Suprapubic skin (tissue), 4 donors: ENCODE measurements around the gene NFIA. TPM values are rescaled to one million over a fixed set of nuclear protein-coding genes. Genes with fewer than 3 reads are reported as not detected.

Source experiments
- DNase-seq, 2 donors: peaks; one replicate each; pipeline ENCODE4 v3.0.0-alpha.2; 2019; ENCODE audit warnings: low spot score in 2 of 2
- H3K27ac ChIP-seq: fragments of 200-600 bp; sonication (generic); one replicate; pipeline ENCODE4 v1.5.1; 2019
- H3K27me3 ChIP-seq: fragments of 200-600 bp; sonication (generic); one replicate; pipeline ENCODE4 v1.5.1; 2019
- H3K36me3 ChIP-seq: fragments of 200-600 bp; sonication (generic); one replicate; pipeline ENCODE4 v1.5.1; 2019
- H3K4me1 ChIP-seq: fragments of 200-600 bp; sonication (generic); one replicate; pipeline ENCODE4 v1.5.1; 2019
- H3K4me3 ChIP-seq: fragments of 200-600 bp; sonication (generic); one replicate; pipeline ENCODE4 v1.5.1; 2019; ENCODE audit warnings: mild to moderate bottlenecking
- H3K9me3 ChIP-seq: fragments of 200-600 bp; sonication (generic); one replicate; pipeline ENCODE4 v1.5.1; 2019
- EP300 ChIP-seq: sonication (generic); formaldehyde crosslinking; IDR thresholded peaks from one replicate; pipeline ENCODE4 v1.6.1; 2017; ENCODE audit warnings: antibody characterized with exemption
- POLR2A ChIP-seq, 2 donors: fragments of 450-650 bp; IDR thresholded peaks; one replicate each; pipeline ENCODE4 v1.6.1; 2017; ENCODE audit warnings: antibody characterized with exemption in 2 of 2, mild to moderate bottlenecking in 2 of 2, moderate library complexity in 2 of 2
- POLR2AphosphoS5 ChIP-seq, 3 donors: sonication (generic); formaldehyde crosslinking; IDR thresholded peaks; one replicate each; pipeline ENCODE4 v1.6.1; 2017; ENCODE audit warnings: antibody characterized with exemption in 3 of 3
- WGBS: methylation state at CpG from one replicate; pipeline ENCODE4 v1.1.5; 2018; 5-methylcytosine and 5-hydroxymethylcytosine counted together
- total RNA-seq, 4 donors: library from RNA; depleted of rRNA; stranded (reverse); fragments of >200 nt; gene quantifications; one replicate each; pipeline ENCODE4 v1.1.0, GENCODE V29; 2016
- TF ChIP-seq, protein P1 (sequence below), 2 donors: fragments of 200-600 bp in 1 of 2; fragments of 450-650 bp in 1 of 2; sonication (generic) in 1 of 2; IDR thresholded peaks; one replicate each; pipeline ENCODE4 v1.5.1; 2016 to 2019; ENCODE audit warnings: antibody characterized with exemption in 2 of 2, mild to moderate bottlenecking in 1 of 2, moderate library complexity in 1 of 2

The NFIA gene
- total RNA-seq, 4 donors from 2014 or later = 30.1 to 54.2 (median 48.2) TPM

DNA sequence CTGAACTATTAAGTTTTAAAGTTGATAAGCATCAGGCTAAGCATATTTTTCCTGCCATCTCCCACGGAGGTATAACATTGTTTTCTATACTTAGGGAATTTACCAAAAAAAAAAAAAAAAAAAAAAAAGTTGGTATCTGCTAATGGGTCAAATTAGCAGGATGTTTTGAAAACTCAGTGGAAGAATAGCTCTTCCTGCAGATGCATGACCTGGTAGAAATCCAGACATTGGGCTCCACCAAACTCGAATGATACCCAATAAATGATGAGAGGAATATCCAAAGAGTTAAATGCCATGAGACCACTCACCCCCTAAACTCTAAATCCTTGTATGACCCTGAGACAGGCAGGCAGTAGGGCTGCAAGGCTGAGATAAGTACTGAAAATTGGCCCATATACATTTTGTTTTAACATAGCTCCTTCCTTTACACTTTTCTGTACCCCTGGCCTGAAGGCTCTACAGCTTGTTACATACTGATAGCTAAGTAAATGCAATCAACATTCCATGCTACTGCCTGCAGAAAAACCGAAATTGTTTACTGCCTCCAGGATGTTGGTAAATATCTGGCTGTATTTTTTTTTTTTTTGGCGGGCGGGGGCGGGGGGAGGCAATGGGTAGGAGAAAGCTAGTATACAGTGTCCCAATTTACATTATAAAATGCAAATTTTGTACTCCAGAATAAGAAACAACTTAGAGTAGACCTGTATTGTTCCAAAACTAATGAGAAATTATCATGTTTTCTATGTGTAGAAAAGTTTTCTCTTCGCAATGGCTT, 57.6 kb downstream of the NFIA start:
- 58% methylated on average over 7 of the region's 7 CpGs for WGBS
- Histone ChIP-seq H3K27me3 (no peaks in the 10 kb centered on the region), H3K4me1 (peaks cover 57% of the 10 kb centered on the region), H3K27ac (no peak overlapping the region), H3K36me3 (no peaks in the 10 kb centered on the region), H3K4me3 (no peak overlapping the region), H3K9me3 (no peaks in the 10 kb centered on the region)
- no peak for TF ChIP-seq POLR2A (IDR thresholded peaks at IDR 0.05)
- TF ChIP-seq, protein P1, sequence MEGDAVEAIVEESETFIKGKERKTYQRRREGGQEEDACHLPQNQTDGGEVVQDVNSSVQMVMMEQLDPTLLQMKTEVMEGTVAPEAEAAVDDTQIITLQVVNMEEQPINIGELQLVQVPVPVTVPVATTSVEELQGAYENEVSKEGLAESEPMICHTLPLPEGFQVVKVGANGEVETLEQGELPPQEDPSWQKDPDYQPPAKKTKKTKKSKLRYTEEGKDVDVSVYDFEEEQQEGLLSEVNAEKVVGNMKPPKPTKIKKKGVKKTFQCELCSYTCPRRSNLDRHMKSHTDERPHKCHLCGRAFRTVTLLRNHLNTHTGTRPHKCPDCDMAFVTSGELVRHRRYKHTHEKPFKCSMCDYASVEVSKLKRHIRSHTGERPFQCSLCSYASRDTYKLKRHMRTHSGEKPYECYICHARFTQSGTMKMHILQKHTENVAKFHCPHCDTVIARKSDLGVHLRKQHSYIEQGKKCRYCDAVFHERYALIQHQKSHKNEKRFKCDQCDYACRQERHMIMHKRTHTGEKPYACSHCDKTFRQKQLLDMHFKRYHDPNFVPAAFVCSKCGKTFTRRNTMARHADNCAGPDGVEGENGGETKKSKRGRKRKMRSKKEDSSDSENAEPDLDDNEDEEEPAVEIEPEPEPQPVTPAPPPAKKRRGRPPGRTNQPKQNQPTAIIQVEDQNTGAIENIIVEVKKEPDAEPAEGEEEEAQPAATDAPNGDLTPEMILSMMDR (IDR thresholded peaks at IDR 0.05) = no peak
- no peak for TF ChIP-seq EP300
- no peak for TF ChIP-seq POLR2AphosphoS5 (IDR thresholded peaks at IDR 0.05)
- DNase-seq = no peak

- peak overlapping the region; percentile 84 for H3K27ac ChIP-seq
- H3K27me3 ChIP-seq = no peaks in the 10 kb centered on the region
- 24% methylated on average over 3 of the region's 3 CpGs for WGBS
- no peak for DNase-seq
- no peak overlapping the region for H3K4me3 ChIP-seq
- H3K4me1 ChIP-seq = peaks cover 57% of the 10 kb centered on the region
- H3K9me3 ChIP-seq = no peaks in the 10 kb centered on the region
- no peak for TF ChIP-seq EP300
- TF ChIP-seq, protein P1 (IDR thresholded peaks at IDR 0.05) = no peak
- no peak for TF ChIP-seq POLR2A (IDR thresholded peaks at IDR 0.05)
- no peak for TF ChIP-seq POLR2AphosphoS5 (IDR thresholded peaks at IDR 0.05)
- no peaks in the 10 kb centered on the region for H3K36me3 ChIP-seq
These were observed 58.4 kb downstream of the NFIA start for GRCh38 chr1:61140778-61141177.

DNA sequence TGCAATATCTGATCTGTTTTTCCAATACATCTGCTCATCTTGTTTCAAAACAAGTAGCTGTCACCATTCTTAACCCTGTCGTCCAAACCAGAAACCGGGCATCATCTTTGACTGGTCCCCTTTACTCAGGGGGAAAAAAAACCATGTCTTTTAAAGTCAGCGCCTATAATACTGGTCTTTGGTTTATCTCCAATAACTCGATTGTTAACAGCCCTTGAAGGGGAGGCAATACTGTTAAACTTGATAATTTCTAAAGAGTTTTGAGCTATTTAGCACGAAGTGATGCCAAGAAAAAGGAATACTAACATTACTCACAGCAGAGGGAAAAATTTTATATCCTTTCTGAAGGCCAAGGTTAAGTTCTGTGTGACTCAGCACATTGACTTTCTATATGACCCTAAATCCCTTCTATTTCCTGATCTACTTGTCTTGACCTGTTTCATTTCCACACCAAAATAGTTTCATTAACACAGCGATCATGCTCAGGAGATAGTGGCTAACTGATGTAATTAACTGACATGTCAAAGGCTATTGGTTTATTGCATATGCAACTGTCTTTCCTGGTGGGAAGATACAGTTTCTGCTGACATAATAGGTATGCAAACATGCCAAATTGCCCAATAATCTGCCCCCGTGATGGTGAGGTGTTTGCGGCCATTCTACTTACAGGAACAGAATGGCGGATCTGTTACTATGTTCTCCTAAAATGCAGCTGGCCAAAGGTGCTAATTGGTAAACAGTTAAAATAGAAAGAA, 59.1 kb downstream of the NFIA start:
- 29% methylated on average over 9 of the region's 9 CpGs for WGBS
- no peaks in the 10 kb centered on the region for H3K36me3 ChIP-seq
- TF ChIP-seq POLR2AphosphoS5 (IDR thresholded peaks at IDR 0.05) (no peak), EP300 (no peak), POLR2A (IDR thresholded peaks at IDR 0.05) (no peak)
- TF ChIP-seq, protein P1 (IDR thresholded peaks at IDR 0.05) = no peak
- no peak for DNase-seq
- no peak overlapping the region for H3K4me3 ChIP-seq
- H3K4me1 ChIP-seq = peaks cover 57% of the 10 kb centered on the region
- no peaks in the 10 kb centered on the region for H3K9me3 ChIP-seq
- H3K27me3 ChIP-seq = no peaks in the 10 kb centered on the region
- H3K27ac ChIP-seq = peak overlapping the region; percentile 84

GRCh38 chr1:61142043-61142440, 59.7 kb downstream of the NFIA start:
- 38% methylated on average over 1 of the region's 1 CpG for WGBS
- Histone ChIP-seq H3K9me3 (no peaks in the 10 kb centered on the region), H3K27ac (peak overlapping the region; percentile 84), H3K27me3 (no peaks in the 10 kb centered on the region), H3K4me1 (peaks cover 57% of the 10 kb centered on the region), H3K4me3 (no peak overlapping the region), H3K36me3 (no peaks in the 10 kb centered on the region)
- no peak for TF ChIP-seq EP300
- no peak for TF ChIP-seq POLR2AphosphoS5 (IDR thresholded peaks at IDR 0.05)
- TF ChIP-seq, protein P1 (IDR thresholded peaks at IDR 0.05) = no peak
- TF ChIP-seq POLR2A (IDR thresholded peaks at IDR 0.05) = no peak
- DNase-seq = no peak
